ENCODE measurements around the gene CDK15.
"Not testable (repeated sequence)": the region's sequence is repeated elsewhere in the genome, so short reads cannot be mapped to it uniquely, and the experiment has no call there.

CDK15 gene

DNA sequence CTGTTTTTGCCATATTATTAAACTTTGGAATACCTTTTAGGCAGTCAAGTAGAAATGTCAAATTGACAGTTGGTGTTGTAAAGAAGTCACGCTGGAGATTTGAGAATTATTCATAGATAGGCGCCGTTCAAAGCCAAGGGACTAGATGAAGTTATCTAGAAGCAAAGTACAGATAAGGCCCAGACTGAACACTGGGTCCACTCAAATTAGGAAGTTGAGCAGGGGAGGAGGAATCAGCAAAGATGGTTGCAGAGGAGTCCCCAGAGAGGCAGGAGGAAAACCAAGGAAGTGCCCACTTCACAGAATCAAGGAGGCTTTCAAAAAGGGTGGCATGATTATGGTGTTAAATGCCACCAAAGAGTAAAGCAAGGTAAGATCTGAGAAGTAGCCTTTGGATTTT is 16.0 kb upstream of the CDK15 start:
- DNase-seq, result no peak

GRCh38 chr2:201790989-201791388 is 15.3 kb upstream of the CDK15 start:
- DNase-seq, result no peak

DNA sequence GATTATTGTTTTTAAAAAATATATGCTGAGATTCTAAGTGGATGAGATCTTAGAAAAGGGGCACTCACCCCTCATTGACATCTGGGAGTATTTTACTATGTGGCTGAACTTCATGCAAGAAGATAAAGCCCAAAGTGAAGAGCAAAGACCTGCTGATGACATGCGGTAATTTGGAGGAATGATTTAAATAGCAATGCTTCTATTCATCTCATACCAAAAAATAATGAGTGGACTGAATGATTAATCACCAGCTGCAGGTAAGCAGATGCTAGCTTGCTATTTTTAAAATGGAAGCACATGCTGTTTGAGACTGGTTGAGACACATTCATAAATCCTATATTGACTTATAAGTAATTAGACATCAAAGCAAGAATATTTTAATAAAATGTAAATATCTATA is 12.7 kb upstream of the CDK15 start:
- DNase-seq, result peak; percentile 88

DNA sequence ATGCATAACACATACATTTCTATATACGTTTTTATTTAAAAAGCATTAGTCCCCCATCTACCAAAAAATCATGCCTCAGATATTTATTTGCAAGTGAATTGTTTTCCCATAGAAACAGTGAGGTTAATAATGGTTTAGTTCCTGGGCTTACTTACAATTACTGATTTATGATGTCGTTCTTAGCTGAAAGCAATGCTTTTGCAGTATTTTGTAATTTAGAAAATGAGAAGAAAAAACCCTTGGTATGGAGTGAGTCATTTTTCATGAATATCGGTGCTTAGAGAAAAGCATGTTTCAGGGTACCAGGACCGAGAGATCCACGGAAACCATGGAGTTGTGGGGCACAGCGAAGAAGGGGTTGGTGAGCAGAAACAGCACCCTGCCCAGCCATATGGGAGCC is 12.0 kb upstream of the CDK15 start:
- DNase-seq, result peak; percentile 68

DNA sequence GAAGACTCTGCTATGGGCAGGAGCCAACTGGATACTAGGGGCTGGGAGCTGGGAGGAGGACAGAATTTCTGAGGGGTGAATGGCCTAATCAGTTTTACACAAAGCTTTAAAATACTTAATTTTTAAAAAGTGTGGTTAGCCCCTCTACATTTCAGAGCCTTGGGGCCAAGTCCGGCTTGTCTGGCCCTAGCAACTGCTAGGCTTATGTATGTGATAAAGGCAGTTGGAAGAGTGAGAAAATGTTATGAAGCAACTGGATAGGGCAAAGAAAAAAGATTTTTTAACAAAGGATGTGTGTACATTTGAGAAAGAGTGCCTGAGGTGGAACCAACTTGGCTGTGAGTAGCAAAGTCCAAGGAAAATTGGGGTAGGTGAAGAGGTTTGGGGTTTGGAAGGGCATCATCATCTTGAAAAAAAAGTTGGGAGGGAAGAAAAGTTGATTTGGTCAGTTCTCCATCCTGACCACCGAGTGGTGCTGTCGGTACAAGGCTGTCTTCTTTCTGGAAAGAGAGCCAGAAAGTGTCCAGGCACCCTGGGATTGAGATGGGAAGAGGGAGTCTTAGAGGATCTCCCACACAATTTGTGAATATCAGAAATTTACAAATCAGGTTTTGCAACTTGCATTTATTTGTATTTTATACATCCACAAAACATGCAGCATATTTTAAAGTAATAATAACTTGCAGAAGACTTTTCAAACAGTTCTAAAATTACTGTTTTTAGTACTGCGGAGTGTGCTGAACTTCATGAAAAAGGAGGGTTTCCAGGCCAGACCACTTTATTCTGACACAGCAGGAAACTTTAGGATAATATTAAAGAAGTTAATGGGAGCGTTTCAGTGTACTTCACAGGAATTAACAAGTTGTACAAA is 10.5 kb upstream of the CDK15 start:
- peak; percentile 73 for DNase-seq

DNA sequence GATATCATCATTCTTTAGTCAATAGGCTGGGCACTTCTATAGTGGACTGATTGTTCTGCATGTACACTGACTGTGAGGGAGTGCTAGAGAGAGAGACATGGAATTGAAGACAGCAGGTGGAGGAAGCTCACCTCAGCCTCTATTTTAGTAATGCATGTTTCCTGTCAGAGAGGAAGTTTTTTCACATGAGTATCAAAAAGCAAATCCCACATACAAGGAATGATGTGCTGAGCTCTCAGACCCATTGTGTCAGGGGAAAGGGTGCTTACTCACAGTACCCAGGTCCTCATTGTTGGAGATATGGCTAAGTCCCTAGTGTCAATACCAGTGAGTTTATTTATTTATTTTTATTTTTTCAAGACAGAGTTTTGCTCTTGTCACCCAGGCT is 9.9 kb upstream of the CDK15 start:
- no peak for DNase-seq

DNA sequence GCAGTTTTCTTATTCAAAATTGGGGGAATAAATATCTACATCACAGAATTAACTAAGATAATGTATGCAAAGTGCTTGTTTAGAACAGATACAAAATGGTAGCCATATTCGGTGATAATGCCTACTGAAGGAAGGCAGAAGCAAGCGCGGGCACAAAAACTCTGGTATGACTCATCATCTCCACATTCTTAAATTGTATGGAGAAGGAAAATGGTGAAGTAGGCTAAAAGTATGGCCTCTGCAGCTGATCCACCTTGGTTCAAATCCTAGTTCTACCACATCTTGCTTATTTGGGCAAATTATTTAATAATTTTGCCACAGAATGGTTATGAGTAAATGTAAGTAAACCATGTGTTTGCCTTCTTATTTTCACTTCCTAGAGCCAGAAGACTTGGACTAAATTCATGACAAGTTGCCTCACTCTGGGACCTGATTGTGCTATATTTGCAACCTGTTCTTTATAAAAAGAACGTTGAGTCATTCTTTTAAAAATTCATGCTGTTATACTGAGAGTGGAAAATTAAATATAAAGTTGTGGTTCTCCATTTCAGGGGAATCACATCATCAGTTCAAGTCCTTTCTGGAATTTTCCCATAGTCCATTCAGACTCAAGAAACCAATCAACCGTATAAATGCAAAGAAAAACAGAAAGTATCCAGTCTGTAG is 9.0 kb upstream of the CDK15 start:
- DNase-seq, result peak; percentile 85

DNA sequence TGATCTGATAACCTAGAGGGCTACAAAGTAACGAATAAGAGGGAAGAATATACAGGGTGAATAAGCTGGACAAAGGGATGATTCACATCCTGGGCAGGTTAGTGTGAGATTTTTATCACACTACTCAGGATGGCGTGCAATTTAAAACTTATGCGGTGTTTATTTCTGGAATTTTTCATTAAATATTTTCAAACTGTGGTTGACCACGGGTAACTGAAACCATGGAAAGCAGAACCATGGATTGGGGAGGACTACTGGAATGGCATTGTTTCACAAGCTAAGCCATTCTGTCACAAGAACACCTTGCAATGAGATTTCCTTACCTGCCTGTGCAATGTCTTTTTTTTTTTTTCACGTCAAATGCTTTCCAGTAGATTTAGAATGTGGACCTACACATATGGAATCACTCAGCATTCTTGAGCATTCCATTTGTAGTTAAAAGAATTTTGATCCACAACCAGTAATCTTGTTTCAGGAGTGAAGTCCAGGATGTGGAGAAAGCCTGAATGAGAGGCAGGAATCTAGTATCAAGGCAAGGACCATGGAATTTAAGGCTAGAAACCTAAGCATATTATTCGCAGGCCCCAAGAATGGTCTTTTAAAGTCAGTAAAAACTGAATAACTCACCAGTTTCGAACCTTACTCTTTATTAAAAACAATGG is 8.0 kb upstream of the CDK15 start:
- peak; percentile 95 for DNase-seq

GRCh38 chr2:201798914-201799285 is 7.4 kb upstream of the CDK15 start:
- DNase-seq, result peak; percentile 68

DNA sequence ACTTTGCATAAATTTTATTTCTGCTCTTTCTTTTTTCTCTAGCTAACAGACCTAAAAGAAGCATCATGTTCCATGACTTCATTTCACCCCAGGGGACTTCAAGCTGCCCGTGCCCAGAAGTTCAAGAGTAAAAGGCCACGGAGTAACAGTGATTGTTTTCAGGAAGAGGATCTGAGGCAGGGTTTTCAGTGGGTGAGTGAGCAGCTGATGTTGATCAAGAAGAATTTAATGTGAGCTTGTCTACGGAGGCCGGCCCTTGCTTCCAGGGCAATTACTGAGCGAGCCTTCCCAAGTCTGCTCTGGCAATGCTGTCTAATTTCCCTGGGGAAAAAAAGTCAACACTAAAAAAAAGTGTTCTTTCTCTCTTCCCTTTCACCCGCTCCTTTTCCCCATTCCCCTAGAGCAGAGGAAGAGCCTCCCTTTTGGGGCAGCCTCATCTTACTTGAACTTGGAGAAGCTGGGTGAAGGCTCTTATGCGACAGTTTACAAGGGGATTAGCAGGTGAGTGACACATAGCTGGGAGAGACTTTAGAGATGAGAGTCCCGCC is 1.2 kb downstream of the CDK15 start:
- DNase-seq, result peak; percentile 82

DNA sequence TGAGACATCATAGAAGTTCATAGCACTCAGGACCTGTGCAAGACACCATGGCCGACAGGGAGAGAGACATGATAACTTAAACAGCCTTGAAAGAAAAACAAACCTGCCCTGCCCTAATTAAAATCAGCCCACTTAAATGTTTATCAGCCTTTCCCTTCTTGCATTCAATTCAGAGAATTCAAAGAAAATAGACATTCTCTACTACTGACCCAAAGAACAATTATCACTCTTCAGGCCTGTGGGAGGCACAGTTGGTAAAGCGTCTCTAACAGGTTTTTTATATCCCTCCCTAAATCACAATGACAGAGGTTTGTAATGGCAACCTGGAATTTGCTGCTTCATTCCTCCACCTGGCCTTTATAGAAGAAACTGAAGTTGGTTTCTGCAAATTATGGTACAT is 1.7 kb downstream of the CDK15 start:
- no peak for DNase-seq

DNA sequence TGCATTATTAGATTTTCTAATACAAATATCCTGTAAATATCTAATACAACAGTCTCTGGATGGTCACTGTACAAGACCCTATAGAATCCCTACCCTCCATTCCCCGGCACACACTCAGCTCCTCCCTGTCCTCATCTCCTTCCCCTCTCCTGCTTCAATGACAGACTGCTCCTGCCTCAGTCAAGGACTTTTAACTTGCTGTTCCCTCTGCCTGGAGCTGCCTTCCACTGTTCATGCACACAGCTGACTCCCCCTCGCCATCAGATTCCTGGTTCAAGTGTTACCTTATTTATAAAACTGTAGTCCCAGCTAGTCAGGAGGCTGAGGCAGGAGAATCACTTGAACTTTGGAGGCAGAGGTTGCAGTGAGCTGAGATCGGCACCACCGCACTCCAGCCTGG is 3.3 kb downstream of the CDK15 start:
- no peak for DNase-seq

GRCh38 chr2:201810604-201811003 is 4.3 kb downstream of the CDK15 start:
- not testable (repeated sequence) for DNase-seq

DNA sequence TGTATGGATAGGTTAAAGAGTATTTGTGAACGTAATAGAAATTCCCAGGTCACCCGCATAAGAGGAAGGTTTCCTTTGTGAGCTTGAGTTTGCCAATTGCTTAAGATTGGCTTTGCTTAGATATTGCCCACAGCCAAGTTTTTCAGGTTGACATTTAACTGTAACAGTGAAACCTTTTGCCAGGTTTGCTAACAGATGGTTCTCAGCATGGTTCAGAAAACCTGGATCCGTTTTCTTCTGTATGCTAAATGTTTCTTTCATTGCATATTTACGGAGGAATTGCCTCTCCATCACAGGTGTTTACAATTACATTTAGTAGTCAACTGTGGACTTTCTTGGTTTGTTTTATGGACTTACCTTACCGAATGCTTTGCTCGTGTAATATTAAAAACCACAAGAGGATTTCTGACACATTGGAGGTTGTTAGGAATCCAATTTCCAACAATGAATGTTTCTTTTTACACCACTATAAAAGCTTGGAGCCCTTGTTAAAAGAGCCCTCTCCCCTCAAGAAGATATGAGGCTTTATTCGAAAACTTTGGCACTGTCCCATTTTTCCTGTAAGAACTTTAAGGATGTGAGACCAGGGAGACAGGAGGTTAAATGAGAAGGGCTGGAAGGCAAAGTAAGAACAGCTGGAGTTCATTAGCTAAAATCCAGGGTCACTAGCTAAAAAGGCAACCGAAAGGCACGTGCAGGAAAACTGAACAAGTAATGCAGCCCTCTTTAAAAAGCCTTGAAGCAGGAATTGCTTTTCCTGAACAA is 7.8 kb downstream of the CDK15 start:
- DNase-seq, result peak; percentile 81

GRCh38 chr2:201816657-201817575 is 10.6 kb downstream of the CDK15 start:
- peak; percentile 31 for DNase-seq

DNA sequence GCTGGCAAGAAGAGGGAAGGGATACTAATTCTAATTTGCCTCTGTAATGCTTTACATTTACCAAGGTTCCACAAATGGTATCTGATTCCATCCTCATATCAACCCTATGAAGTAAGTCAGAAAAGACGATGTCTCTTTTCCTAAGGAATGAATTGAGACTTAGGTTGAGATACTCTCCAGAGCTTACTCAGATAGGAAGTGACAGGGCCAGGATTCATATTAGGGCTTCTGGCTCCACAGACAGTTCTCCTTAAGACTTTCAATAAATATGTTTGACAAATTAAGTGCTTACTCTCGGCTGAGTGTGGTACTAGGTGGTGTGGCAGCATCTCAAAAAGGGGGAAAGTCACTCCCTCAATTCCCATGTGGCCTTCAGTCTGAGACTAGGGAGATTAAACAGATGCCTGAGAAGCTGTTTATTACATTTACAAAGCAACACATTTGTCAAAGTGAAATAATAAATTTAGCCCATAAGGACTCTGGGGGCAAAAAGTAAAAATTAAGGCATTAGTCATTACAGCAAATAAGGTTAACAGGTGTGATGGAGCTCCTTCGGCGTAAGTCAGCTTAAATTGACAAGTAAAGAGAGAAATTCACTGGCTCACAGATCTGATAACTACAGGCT is 14.2 kb downstream of the CDK15 start:
- no peak for DNase-seq

DNA sequence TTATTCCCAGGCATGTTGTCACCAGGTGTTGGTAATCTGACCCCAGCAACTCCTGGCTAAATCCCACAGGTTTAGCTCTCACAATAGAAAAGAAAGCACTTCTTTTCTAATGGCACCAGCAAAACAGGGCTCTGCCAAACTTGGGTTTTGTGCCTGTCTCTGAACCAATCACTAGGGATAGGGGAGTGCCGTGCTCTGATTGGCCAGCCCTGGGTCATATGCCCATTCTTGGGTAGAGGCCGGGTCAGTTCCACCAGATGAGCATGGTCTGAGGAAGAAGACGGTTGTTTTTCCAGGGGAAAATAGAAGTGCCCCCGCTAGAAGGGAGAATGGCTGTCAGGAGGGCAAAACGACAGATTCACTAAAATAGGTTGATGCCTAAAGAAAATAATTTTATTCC is 14.7 kb downstream of the CDK15 start:
- DNase-seq, result no peak

DNA sequence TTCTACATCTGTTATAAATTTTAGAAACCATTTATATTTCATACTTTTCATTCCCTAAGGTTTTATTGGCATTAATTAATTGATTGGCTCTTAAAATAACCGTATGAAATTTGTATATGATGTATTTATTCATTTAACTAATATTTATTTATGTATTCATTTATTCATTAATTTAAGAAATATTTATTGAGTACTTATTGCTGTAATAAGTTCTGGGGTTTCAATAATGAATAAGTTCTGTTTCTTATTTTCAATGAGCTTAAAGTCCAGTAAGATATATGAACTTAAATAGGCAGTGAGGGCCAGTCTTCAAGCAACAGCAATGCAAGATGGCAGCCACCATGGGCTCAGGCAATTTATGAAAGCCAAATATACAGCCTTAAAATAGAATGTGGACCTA is 17.9 kb downstream of the CDK15 start:
- no peak for DNase-seq

- DNase-seq, result no peak
Measured at GRCh38 chr2:201827621-201828020, 21.3 kb downstream of the CDK15 start.

GRCh38 chr2:201828220-201828619 is 21.9 kb downstream of the CDK15 start:
- no peak for DNase-seq

DNA sequence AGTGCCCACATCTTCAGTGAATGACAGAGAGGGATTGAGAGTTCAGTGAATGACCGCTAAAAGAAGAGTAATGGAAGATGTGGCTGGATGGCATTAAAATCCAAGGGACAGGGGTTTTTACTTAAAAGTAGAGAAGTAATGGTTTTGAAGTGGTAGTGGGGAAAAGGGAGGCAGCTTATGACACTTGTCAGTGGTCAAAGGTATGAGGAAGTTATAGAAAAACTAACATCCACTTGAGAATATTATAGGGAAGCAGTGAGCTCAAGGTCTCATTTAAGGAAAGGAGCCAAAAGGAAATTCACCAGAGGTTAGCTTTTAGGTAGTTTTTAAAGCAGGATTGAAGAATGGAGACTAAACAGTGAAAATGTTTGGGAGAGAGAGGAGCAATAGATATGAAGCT is 24.3 kb downstream of the CDK15 start:
- no peak for DNase-seq
